K562 treated with DMSO at 1 percent for 4 hours (cell line): ENCODE measurements around the gene WTAP. TPM values are rescaled to one million over a fixed set of nuclear protein-coding genes. Genes with fewer than 3 reads are reported as not detected.

Experiments
- total RNA-seq: library from RNA; unstranded; fragments of 300-600 nt; gene quantifications from 2 replicates; pipeline ENCODE4 v1.2.3, GENCODE V29; 2022; ENCODE audit not compliant: insufficient read depth

Gene WTAP
- total RNA-seq = 56.8 and 65.8 TPM in 2 replicates

GRCh38 chr6:159726918-159727716 lies at the start of gene WTAP:
Gene WTAP (plus strand): TSS chr6:159727506. CDS start chr6:159736266, 8,760 bp downstream.

DNA sequence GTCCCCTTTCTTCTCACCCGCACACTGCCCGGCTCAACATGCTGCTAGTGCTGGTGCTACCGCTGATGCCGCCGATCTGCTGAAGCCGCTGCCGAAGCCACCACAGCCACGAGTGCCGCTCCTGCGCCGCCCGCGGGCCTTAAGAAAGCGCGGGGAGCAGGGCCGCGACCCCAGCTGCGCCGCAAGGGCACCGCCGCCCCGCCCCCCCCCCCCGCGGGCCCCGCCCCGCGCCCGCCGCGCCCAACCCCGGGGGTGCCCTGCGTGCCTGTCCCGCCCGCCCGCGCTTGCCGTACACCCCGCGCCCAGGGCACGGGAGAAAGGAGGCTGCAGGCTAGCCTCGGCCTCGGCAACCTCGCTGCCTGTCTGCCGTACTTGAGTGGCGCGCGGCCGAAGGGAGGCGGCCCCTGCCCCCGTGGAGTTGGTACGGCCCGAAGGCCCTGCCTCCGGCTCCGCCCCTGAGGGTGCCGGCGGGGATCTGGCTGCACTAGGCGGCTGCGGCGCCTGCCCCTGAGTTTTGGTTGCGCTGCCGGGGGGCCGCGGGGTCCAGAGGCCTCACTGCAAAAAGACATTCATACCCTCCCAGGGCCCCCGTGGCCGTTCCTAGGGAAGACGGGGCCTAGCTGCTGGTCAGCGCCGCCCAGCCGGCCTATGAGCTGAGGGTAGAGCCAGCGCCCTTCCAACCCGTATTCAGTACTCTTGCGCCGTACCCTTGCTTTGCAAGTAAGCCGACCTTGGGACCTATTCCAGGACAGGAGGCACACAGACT lies 34.0 kb upstream of the WTAP start, which contains the start of gene SOD2:
TSS of gene SOD2 (minus strand) at position 114 of the 766 bp plus-strand sequence. CDS start at position 40, 74 bp downstream.

GRCh38 chr6:159761873-159762680 lies 34.8 kb downstream of the WTAP start, which contains the start of gene ACAT2:
Gene ACAT2 (plus strand): TSS chr6:159762045. CDS start chr6:159762088, 43 bp downstream.

GRCh38 chr6:159789377-159790148 lies 62.3 kb downstream of the WTAP start, which contains the start of gene TCP1:
Gene TCP1 (minus strand): TSS chr6:159789602. CDS start chr6:159789468, 134 bp downstream.

DNA sequence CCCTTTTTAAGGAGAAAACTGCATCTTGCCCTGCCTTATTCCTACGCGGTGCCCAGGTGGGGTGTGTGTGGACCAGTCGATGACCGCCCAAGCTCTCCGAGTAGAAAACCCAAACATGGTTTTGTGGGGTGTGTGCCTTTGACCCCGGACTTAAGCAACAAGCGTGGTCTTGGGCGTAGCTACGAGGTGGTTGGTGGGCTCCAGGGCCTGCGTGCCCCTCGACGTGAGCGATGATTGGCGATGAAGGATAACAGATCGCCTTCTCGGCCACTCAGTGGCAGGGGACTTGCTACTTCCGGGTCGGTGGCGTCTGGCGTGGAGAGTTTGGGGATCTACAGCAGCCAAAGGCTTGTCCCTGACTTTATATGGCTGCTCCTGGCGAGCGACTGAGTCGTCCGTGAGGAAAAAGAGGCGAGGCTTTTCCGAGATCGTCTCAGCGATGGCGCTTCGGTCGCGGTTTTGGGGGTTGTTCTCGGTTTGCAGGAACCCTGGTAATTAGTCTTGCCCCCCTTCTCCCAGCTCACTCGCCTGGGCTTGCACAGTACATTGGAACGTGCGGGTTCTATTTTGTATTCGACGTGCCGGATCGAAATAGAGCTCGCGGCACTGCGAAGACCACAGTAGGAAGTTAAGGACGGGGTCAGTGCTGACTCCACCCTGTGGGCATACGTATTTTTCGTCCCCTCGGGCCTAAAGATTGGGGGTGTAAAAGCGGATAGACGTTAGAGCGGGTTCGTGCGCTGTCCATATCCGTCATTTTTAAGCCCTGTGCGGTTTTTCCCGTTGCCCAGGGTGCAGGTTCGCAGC lies 63.0 kb downstream of the WTAP start, which contains the start of gene MRPL18:
TSS of gene MRPL18 (plus strand) at position 319 of the 807 bp plus-strand sequence. CDS start at position 440, 121 bp downstream.

DNA sequence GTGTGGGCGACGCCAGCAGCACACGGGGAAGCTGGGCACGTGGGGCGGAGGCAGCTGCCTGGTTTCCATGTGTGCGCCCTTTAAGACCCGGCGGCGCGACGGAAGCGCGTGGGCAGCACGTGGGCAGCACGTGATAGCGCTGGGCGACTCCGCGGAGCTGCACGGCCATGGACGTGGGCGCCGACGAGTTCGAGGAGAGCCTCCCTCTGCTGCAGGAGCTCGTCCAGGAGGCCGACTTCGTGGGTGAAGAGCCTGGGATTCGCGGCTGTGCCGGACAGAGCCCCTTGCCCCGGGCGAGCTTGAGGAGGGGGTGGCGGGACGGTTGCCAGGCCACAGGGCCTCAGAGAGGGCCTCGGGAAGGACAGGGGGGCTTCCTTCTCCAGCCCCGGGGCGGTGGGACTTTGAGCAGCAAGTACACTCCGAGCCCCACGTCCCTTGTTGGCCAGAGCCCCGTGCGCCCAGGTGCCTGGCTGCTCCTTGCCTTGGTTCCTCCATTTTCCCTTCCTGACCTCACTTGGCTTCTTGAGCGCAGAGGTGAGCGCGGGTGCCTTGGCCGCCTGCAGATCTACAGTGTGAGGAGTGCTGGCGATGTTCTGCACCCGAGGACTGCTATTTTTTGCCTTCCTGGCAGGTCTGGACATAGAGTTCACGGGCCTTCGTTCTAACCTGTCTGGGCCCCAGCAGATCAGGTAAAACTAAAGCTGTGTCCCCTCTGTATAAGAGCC lies 73.0 kb downstream of the WTAP start, which contains the start of gene PNLDC1:
TSS of gene PNLDC1 (plus strand) at position 136 of the 725 bp plus-strand sequence. CDS start at position 168, 32 bp downstream.

Other genes starting within 250 kb of the WTAP start
- 65.8 and 68.5 TPM in 2 replicates for gene SOD2, start 34.3 kb upstream of the WTAP start, total RNA-seq
- 30.7 and 33.2 TPM in 2 replicates for gene ACAT2, start 34.5 kb downstream of the WTAP start, total RNA-seq
- 187 and 223 TPM in 2 replicates for gene TCP1, start 62.1 kb downstream of the WTAP start, total RNA-seq
- 127 and 132 TPM in 2 replicates for gene MRPL18, start 63.0 kb downstream of the WTAP start, total RNA-seq
- not detected in 2 replicates for gene PNLDC1, start 72.8 kb downstream of the WTAP start, total RNA-seq
- gene MAS1, start 163.5 kb downstream of the WTAP start, total RNA-seq = not detected in 2 replicates
- gene IGF2R, start 241.6 kb downstream of the WTAP start, total RNA-seq = 55.1 and 77.0 TPM in 2 replicates